HAP-1 (cell line): ENCODE results near the gene ZNF764.
A peak's percentile ranks its signal among the peaks of the same experiment; 100 is the strongest.

Experiments used
- DNase-seq, 2 experiments: peaks; one replicate each; pipeline ENCODE4 v3.0.0-alpha.2; 2016 to 2020; ENCODE audit warnings: low spot score in 2 of 2
- H3K27me3 ChIP-seq: fragments of 250-450 bp; sonication (Bioruptor Pico); 2 replicates; pipeline ENCODE4 v1.5.1; 2020; ENCODE audit warnings: low read depth, mild to moderate bottlenecking, moderate library complexity
- H3K36me3 ChIP-seq: fragments of 250-450 bp; sonication (Bioruptor Pico); replicated peaks from 2 replicates; pipeline ENCODE4 v1.5.1; 2020; ENCODE audit warnings: mild to moderate bottlenecking
- H3K4me1 ChIP-seq: fragments of 250-450 bp; sonication (Bioruptor Pico); 2 replicates; pipeline ENCODE4 v1.5.1; 2020; ENCODE audit warnings: mild to moderate bottlenecking
- H3K4me3 ChIP-seq: fragments of 250-450 bp; sonication (Bioruptor Pico); 2 replicates; pipeline ENCODE4 v1.5.1; 2020; ENCODE audit warnings: mild to moderate bottlenecking, moderate library complexity
- H3K9me3 ChIP-seq: fragments of 250-450 bp; sonication (Bioruptor Pico); 2 replicates; pipeline ENCODE4 v1.5.1; 2020; ENCODE audit warnings: mild to moderate bottlenecking, moderate library complexity
- in situ Hi-C: fragments of 300-500 bp; cut with MboI; formaldehyde crosslinking; loops from 3 replicates; pipeline ENCODE4 v1.14.3; 2020; ENCODE audit warnings: low sequenced_read_pairs, inconsistent platforms, mixed read lengths

Gene ZNF764

DNA sequence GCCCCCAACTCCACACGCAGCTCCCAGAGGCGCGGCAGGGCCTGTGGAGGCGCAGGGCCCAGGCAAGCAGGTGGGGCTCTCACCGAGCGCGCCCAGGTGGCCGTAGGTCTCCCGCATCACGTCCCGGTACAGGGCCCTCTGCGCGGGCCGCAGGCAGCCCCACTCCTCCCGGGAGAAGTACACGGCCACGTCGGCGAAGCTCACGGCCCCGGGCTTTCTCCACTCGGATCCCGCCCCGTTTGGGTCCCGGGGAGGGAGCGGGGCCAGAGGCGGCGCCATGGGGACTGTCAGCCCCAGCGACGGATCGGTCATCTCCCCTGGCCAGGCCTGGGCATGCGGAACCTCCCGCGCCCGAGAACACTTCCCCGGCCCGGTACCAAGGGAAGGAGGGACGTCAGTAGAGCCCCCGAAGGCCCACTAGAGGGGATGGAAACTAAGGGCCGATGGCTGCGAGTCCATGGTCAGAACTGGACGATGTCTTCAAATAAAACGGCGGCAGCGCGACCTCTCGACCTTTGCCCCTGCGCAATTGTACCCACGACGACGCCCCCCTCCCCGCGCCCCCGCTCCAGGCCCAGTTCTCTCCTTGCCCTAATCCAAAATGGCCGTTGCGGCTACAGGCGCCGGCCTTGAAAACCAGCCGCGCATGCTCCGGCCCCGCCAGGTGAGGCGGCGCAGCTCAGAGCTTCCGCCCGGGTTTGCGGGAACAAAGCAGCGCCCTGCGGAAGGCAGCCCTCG, 23.6 kb downstream of the ZNF764 start, which contains the start of gene ZNF747:
Gene ZNF747 (minus strand): TSS at position 491 of the 738 bp plus-strand sequence. CDS start 179 bp downstream, at position 312.
- in situ Hi-C loops: no loop called here
- Histone ChIP-seq H3K27me3 (no peaks in the 10 kb centered on the region), H3K4me3 (peak within 1 kb of the TSS; percentile 52), H3K9me3 (no peaks in the 10 kb centered on the region), H3K4me1 (peaks cover 23% of the 10 kb centered on the region), H3K36me3 (peaks cover 15% of the 10 kb centered on the region)
- peak; percentile 76 to 90 for DNase-seq

DNA sequence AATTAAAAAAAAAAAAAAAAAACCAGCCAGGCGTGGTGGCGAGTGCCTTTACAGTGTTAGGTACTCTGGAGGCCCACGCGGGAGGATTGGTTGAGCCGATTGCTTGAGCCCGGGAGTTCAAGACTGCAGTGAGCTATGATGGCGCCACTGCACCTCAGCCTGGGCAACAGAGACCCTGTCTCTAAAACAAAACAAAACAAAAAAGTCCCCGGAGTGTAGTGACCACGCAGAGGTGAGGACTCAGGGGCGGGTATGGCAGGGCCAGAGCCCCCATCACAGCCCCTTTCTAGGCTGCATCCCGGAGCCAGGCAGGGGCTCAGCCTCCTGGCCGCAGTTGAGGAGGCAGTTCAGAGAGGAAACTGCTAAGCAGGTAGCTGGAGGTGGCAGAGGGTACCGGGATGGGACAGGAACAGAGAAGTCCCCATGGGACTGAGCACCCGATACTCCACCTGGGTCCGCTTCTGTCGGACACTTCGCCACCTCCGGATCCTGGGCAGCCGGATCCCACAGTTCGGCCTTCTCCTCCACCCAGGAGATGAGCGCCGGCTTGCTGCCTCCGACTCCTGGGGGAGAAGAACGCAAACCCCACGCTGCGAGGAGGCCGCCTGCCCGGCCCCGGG, 24.3 kb downstream of the ZNF764 start:
- Histone ChIP-seq H3K27me3 (no peaks in the 10 kb centered on the region), H3K4me1 (peaks cover 23% of the 10 kb centered on the region), H3K9me3 (no peaks in the 10 kb centered on the region), H3K4me3 (peak overlapping the region; percentile 52), H3K36me3 (peaks cover 15% of the 10 kb centered on the region)
- DNase-seq: peak in 1 of 2 experiments; percentile 42
- in situ Hi-C loops: no loop called here

DNA sequence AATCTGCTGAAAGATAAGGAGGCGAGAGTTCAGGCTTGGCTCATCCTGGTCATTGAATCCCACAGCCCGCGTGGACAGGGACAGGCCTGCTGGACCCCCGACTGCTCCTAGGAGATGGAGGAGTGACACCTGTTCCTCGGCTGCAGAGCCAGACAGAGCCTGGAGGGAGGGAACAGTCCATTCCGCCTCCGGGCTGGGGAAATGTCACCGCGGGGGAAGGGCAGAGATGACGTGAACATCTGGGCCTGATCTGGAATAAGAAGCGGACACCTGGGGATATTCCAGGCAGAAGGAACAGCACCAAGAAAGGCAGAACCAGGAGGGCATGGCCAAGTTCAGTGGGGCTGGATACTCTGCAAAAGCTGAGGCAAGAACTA, 25.0 kb downstream of the ZNF764 start:
- H3K4me1 ChIP-seq: peaks cover 23% of the 10 kb centered on the region
- in situ Hi-C loops: no loop called here
- no peaks in the 10 kb centered on the region for H3K27me3 ChIP-seq
- H3K36me3 ChIP-seq: peaks cover 15% of the 10 kb centered on the region
- peak in 1 of 2 experiments; percentile 35 for DNase-seq
- H3K4me3 ChIP-seq: peak overlapping the region; percentile 52
- H3K9me3 ChIP-seq: no peaks in the 10 kb centered on the region

DNA sequence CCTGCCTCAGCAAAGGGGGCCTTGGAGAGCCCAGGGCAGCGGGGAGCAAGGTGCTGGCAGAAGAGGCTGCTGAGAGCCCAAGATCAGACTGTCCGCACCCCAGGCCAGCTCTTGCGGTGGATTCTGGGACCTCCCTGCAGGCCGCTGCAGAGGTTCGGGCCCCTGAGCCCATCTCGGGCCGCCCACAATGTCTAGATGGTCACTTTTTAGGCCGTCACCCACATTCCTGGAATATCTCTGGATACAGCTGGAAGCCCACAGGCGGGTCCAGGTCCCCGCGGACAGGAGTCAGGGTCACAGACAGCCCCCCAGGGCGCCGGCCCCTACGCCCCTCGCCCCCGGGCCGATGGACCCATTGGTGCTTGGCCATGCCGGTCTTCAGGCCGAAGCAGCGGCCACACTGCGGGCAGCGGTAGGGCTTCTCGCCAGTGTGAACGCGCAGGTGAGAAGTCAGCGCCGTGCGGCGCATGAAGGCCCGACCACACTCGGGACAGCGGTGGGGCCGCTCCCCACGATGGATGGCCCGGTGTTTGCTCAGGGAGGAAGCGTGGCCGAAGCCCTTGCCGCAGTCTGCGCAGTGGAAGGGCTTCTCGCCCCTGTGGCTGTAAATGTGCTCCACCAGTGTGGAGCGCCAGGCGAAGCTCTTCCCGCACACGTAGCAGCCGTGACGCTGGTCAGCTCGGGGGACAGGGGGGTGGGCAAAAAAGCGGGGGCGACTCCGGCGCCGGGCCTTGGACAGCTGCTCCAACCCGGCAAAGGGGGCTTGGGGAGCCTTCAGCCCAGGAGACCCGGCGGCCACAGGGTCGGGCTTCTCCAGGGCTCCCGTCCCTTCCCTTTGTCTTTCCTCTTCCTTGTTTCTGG, 25.7 kb downstream of the ZNF764 start:
- H3K36me3 ChIP-seq: peaks cover 15% of the 10 kb centered on the region
- no peaks in the 10 kb centered on the region for H3K27me3 ChIP-seq
- no peaks in the 10 kb centered on the region for H3K9me3 ChIP-seq
- no peak overlapping the region for H3K4me3 ChIP-seq
- in situ Hi-C loops: no loop called here
- DNase-seq: no peak
- peaks cover 27% of the 10 kb centered on the region for H3K4me1 ChIP-seq

DNA sequence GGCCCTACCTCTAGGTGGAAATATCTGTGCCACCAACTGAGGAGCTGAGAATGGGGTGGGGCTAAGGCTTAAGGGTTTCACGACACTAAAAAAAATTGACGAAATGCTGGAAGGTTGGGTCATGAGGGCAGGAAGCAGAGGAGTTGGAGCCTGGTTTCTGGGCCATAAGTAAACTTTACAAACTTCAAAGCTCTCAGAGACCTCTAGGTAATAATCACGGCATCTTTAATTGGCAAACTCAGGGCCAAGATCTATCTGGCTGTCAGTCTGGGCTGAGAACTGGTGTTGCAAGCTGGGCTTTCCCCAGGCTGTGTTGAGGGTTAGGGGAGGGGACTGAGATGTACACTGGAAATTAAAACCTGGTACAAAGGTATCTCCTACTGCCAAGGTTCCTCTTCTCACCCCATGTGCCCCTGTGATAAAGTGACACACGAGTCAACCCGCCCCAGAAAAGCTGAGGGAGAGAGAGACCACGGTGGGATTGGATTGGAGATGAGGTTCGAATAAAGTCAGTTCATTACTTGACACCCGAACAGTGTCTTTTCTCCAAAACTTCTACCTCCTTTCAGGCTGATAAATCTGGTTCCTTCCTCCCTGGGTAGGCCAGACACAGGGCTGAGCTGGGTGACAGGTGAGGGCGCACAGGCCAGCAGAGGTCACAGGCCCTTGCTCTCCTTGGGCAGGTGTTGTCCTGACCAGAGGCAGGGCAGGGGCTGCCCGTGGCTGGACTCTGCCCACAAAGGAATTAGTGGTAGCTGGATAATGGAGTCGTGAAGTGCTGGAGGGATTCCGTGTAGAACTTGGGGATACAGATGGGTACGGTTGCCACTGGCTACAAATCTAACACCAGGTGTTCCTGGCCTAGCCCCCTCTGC, 27.8 kb downstream of the ZNF764 start:
- Histone ChIP-seq H3K4me1 (peaks cover 20% of the 10 kb centered on the region), H3K9me3 (no peaks in the 10 kb centered on the region), H3K4me3 (no peak overlapping the region), H3K27me3 (no peaks in the 10 kb centered on the region), H3K36me3 (peaks cover 15% of the 10 kb centered on the region)
- DNase-seq: no peak
- in situ Hi-C loops: no loop called here

DNA sequence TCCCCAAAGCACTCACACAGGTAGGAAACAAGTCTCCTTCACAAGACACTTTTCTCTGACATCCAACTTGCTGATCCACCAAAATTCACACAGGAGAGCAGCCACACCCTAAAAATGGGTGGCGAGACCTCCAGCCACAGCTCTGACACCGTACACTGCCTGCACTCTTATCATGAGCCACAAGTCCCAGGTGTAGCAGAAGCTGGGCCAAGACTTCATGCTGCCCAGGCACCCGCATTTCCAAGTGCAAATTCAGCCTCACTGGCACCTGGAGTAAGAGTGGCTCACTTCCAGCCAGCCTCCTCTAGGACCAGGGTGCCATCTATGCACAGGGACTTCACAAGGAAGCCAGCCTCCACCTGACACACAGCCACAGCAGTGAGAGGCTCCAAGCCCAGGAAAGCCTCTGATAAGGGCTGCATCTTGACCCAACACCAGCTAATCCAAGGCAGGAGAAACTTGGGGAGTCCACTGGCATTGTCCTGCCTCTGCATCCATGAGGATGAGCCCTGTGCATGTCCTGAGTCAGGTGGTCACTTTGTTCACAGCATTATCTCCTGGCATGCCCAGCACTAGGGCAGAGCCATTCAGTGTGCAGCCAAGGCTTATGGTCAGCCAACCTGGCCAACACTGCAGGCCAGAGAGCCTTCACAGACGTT, 29.2 kb downstream of the ZNF764 start:
- Histone ChIP-seq H3K4me3 (no peak overlapping the region), H3K27me3 (no peaks in the 10 kb centered on the region), H3K36me3 (peaks cover 26% of the 10 kb centered on the region), H3K4me1 (peaks cover 10% of the 10 kb centered on the region), H3K9me3 (no peaks in the 10 kb centered on the region)
- no peak for DNase-seq
- in situ Hi-C loops: loop anchor here (10.0 kb wide), 1 partner anchor 94 kb away; the partner anchor contains the start of gene DCTPP1

DNA sequence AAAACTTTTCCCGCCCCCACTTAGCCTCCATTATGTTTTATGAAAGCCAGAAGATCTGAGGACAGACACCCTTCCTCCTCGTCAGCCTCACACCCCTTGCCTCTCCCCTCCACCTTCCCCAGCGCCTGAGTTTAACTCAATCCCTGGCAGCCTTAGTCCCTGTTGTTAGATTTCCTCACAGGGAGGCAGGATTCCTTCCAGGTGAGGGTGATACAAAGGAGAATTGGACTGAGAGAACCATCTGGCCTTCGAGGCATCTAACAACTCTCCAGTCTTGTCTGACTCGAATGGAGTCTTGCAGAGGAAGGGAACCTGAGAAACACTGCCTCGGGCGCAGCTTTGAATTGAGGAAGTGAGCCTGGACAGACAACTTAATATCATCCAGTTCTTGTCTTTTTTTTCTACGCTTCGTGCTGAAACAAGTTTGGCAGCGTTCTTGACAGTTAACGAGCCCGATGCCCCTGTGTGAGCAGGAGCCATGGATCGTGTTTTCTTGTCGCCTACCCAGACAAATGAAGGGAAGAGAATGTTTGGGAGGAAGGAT, 30.5 kb downstream of the ZNF764 start:
- Histone ChIP-seq H3K4me1 (peaks cover 5% of the 10 kb centered on the region), H3K36me3 (peaks cover 22% of the 10 kb centered on the region), H3K9me3 (no peaks in the 10 kb centered on the region), H3K27me3 (no peaks in the 10 kb centered on the region), H3K4me3 (peak overlapping the region; percentile 90; the same call in 1 of the 2 replicates)
- in situ Hi-C loops: loop anchor here (10.0 kb wide), 1 partner anchor 93 kb away; the partner anchor contains the start of gene DCTPP1
- DNase-seq: no peak

DNA sequence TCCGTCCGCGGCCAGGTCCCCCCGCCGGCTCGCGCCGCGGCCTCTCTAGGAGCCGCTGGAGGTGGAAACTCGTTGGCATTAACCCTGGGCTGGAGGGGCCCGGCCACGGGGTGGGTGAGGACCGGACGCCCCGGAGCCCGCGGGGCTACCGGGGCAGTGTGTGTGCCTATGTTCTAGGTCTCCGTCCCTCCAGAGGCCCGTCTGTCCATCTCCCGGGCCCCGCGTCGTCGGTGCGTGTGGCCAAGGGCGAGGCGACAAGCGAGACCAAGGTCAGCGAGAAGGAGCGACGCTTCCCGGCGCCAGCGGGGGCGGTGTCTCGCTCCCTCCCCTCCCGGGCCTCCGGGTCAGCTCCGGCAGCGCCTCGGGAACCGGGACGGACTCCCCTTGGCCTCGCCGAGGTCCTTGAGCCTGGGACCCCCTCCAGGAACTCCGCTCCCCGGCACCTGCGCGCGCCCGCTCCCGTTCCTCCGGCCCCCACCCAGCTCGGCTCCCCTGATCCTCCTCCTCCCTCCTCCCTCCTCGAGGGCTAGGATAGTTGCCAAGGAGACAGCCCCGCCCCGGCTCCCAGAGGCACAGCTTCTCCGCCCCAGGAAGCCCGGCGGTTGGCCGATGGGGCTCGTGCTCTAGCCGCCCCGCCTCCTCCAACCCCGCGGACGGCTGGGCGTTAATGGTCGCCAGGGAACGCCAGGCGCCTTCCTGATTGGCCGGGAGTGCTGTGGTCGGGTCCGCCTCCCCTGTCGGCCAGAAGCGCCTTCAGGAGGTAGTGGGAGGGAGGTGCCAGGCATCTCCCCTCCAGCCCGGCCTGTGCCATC, 31.1 kb downstream of the ZNF764 start:
- H3K27me3 ChIP-seq: no peaks in the 10 kb centered on the region
- peaks cover 5% of the 10 kb centered on the region for H3K4me1 ChIP-seq
- H3K4me3 ChIP-seq: peak overlapping the region; percentile 90
- in situ Hi-C loops: loop anchor here (10.0 kb wide), 1 partner anchor 92 kb away; the partner anchor contains the start of gene DCTPP1
- H3K9me3 ChIP-seq: no peaks in the 10 kb centered on the region
- DNase-seq: peak; percentile 97 to 99
- peaks cover 15% of the 10 kb centered on the region for H3K36me3 ChIP-seq

DNA sequence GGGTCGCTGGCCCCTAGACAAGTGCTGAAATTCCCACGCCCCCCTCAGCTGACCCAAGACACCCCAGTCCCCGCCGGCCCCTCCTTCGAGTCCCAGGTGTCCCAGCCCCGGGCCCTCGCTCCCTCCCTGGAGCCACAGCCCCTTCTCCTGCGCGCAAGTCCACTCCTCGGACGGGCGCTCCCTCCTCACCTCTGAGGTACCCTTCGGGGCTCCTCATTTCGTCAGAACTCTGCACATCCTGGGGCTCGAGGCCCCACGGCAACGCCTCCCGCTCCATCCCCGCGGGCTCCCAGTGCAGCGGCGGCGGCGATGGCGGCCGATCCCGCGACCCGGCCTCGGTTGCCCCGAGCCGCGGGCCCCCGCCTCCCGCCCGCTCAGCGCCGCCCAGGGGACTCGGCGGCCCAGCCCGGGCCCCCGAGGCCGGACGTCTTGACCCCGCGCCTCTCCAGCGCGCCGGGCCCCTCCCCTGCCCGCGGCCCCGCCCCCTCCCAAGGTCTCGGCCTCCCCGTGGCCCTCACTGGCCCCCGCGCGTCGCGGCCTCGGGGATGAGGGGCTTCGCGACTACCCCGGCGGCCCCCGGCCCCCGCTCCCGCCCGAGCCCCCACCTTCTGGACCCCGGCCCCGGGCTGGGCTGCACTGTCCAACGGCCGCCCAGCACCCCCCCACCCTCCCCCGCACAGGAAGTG, 31.9 kb downstream of the ZNF764 start, which contains the start of gene ZNF768:
Gene ZNF768 (minus strand): TSS at position 430 of the 686 bp plus-strand sequence. CDS start 153 bp downstream, at position 277.
- Histone ChIP-seq H3K4me1 (peaks cover 5% of the 10 kb centered on the region), H3K9me3 (no peaks in the 10 kb centered on the region), H3K4me3 (peak within 1 kb of the TSS; percentile 90), H3K36me3 (peaks cover 11% of the 10 kb centered on the region), H3K27me3 (no peaks in the 10 kb centered on the region)
- in situ Hi-C loops: loop anchor here (10.0 kb wide), 1 partner anchor 91 kb away; the partner anchor contains the start of gene DCTPP1
- peak in 1 of 2 experiments; percentile 49 for DNase-seq

DNA sequence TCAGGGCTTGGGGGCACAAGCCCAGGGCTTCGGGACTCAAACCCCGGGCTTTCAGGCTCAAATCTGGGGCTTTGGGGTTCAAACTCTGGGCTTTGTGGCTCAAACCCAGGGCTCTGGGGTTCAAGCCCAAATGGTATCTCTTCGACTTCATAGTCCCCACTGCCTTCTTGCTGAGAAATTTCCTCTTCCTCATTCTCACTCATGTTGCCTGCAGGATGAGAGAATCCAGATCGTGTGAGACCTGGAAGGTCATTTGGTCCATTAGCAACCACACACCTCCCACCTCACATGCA, 32.4 kb downstream of the ZNF764 start:
- H3K4me1 ChIP-seq: peaks cover 5% of the 10 kb centered on the region
- H3K27me3 ChIP-seq: no peaks in the 10 kb centered on the region
- in situ Hi-C loops: loop anchor here (10.0 kb wide), 1 partner anchor 91 kb away; the partner anchor contains the start of gene DCTPP1
- H3K36me3 ChIP-seq: peaks cover 11% of the 10 kb centered on the region
- H3K4me3 ChIP-seq: peak overlapping the region; percentile 90
- no peaks in the 10 kb centered on the region for H3K9me3 ChIP-seq
- DNase-seq: no peak
